ENCODE data around the gene MROH7. TPM values are rescaled to one million over a fixed set of nuclear protein-coding genes. Genes with fewer than 3 reads are reported as not detected.

The MROH7 gene
- total RNA-seq, 1 donor from 2014 or later = 2.0 TPM

DNA sequence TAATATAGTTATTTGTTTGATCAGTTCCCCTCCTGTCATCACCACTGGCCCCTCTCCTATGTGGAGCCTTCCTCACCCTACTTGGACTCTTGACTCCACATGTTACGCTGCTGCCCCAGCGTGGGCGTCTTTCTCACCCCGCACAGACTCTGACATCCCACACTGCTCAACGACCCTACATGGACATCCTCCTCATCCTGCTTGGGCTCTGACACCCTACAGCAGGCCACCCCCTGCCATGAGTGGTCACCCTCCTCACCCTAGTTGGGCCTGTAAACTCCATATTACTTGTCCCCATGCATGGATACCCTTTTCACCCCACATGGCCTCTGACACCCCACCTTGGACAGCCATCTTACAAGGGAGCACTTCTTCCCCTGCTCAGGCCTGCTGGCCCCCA, 95.1 kb downstream of the MROH7 start:
- peaks cover 55 to 88% of the 10 kb centered on the region in 2 donors for H3K36me3 ChIP-seq
- TF ChIP-seq, protein P1, sequence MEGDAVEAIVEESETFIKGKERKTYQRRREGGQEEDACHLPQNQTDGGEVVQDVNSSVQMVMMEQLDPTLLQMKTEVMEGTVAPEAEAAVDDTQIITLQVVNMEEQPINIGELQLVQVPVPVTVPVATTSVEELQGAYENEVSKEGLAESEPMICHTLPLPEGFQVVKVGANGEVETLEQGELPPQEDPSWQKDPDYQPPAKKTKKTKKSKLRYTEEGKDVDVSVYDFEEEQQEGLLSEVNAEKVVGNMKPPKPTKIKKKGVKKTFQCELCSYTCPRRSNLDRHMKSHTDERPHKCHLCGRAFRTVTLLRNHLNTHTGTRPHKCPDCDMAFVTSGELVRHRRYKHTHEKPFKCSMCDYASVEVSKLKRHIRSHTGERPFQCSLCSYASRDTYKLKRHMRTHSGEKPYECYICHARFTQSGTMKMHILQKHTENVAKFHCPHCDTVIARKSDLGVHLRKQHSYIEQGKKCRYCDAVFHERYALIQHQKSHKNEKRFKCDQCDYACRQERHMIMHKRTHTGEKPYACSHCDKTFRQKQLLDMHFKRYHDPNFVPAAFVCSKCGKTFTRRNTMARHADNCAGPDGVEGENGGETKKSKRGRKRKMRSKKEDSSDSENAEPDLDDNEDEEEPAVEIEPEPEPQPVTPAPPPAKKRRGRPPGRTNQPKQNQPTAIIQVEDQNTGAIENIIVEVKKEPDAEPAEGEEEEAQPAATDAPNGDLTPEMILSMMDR (IDR thresholded peaks at IDR 0.05) = no peak

DNA sequence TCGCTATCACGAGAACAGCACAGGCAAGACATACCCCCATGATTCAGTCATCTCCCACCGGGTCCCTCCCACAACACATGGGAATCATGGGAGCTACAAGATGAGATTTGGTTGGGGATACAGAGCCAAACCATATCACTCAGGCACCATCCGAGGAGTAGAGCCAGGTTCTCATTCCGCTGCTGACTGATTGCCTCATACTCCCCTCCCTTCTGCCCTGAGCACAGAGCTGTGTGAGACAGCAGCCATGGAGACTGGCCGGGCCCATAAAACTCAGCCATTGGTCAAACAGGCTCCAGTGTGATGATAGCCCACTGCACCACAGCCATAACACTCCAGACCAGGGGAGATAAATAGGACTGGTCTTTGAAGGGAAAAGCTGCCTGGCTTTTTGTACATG, 96.7 kb downstream of the MROH7 start:
- peaks cover 57 to 83% of the 10 kb centered on the region in 2 donors for H3K36me3 ChIP-seq
- no peak overlapping the region for H3K27ac ChIP-seq
- DNase-seq (ENCODE audit: low spot score in 2 of 2) = peak in 1 of 2 donors; percentile 16
- intact Hi-C loops (cut with DNase I) = no loop called here
- H3K4me3 ChIP-seq = no peak overlapping the region
- no peaks in the 10 kb centered on the region for H3K4me1 ChIP-seq
- TF ChIP-seq, protein P1 (IDR thresholded peaks at IDR 0.05) = no peak
- no peaks in the 10 kb centered on the region for H3K27me3 ChIP-seq
- H3K9me3 ChIP-seq = no peaks in the 10 kb centered on the region

More for the DNA sequence above, 95.1 kb downstream of the MROH7 start:
- DNase-seq (ENCODE audit: low spot score in 2 of 2) = peak in 1 of 2 donors; percentile 46
- H3K4me3 ChIP-seq = no peak overlapping the region
- H3K9me3 ChIP-seq = no peaks in the 10 kb centered on the region
- H3K27ac ChIP-seq = no peak overlapping the region
- intact Hi-C loops (cut with DNase I) = no loop called here
- no peaks in the 10 kb centered on the region for H3K27me3 ChIP-seq
- no peaks in the 10 kb centered on the region for H3K4me1 ChIP-seq

DNA sequence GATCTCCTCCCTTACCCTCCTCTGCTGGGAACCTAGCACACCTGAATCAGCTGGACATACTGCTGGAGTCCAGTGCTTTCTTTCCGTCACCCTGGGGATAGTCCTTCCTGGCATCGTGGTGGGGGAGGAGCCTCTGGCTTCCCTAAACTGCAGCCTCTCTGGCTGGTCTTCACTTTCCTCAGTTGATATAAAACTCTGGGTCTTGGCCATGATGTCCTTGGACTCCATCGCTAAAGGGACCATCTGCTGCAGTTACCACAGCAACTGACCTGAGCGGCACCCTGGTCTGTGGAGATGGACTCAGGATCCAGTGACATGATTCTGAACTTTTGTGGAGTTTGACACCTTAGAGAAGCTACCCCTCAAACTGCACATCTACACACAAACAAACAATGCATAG, 99.9 kb downstream of the MROH7 start:
- Histone ChIP-seq H3K9me3 (no peaks in the 10 kb centered on the region), H3K27me3 (no peaks in the 10 kb centered on the region), H3K27ac (no peak overlapping the region), H3K36me3 (peaks cover 50 to 72% of the 10 kb centered on the region in 2 donors), H3K4me3 (no peak overlapping the region), H3K4me1 (no peaks in the 10 kb centered on the region)
- DNase-seq (ENCODE audit: low spot score in 2 of 2) = peak in 1 of 2 donors; percentile 35
- TF ChIP-seq, protein P1 (IDR thresholded peaks at IDR 0.05) = no peak
- intact Hi-C loops (cut with DNase I) = no loop called here

DNA sequence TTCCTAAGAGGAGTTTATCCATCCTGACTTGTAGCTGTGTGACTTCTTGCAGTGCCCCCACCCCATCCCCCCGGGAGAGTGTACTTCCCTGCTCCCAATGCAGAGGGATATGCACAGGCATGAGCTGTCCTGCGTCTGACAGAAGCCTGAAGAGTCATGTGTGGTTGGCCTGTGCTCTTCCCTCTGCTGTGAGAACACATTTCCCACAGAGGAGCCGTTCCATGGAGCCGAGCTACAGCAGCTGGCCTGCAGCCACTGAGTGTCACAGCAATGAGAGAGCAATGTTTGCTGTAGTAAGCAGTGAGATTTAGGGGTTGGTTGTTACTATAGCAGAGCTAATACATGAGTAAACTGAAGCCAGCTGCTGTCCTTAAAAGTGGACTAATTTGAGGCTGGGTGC, 100.7 kb downstream of the MROH7 start:
- Histone ChIP-seq H3K27ac (no peak overlapping the region), H3K4me1 (no peaks in the 10 kb centered on the region), H3K36me3 (peaks cover 50 to 64% of the 10 kb centered on the region in 2 donors), H3K9me3 (no peaks in the 10 kb centered on the region), H3K27me3 (no peaks in the 10 kb centered on the region), H3K4me3 (no peak overlapping the region)
- TF ChIP-seq, protein P1 (IDR thresholded peaks at IDR 0.05) = no peak
- intact Hi-C loops (cut with DNase I) = no loop called here
- DNase-seq (ENCODE audit: low spot score in 2 of 2) = no peak

DNA sequence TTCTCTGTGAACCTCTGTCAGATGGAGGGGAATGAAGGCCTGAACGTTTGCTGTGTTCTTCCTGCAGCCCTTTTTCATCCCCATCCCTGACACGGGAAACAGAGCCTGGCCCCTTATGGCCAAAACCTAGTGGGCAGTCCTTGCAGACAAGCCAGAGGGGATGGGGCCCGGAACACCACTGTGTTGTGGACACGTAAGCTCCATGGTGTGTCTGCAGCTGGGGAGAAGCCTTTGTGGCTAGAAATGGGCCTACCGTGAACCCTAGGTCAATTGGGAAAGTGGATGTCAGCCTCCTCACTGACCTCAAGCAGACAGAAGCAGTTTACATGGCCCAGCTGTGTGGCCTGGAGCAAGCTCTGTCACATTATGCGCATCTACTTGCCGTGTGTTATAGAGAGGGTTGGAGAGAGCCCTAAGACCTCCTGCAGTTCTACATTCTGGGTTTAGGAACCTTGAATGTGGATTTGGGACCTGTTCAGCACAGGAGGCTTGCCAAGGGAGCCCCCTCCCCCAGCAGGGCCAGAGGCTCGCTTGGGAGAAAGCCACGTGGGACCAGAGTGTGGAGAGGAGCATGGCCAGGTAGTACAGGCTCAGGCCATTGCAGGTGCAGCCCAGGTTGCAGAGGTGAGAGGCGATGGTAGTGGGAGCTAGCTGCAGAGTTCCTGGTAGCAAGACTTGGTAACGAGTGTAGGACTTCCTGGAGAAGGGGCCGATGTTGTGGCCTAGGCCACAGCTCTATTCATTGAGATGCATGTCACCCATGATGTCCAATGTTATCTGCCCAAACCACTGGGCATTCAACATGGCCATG, 102.0 kb downstream of the MROH7 start:
- TF ChIP-seq, protein P1 (IDR thresholded peaks at IDR 0.05) = no peak
- Histone ChIP-seq H3K9me3 (no peaks in the 10 kb centered on the region), H3K27me3 (no peaks in the 10 kb centered on the region), H3K4me1 (no peaks in the 10 kb centered on the region), H3K36me3 (peaks cover 42 to 51% of the 10 kb centered on the region in 2 donors), H3K27ac (no peak overlapping the region), H3K4me3 (no peak overlapping the region)
- intact Hi-C loops (cut with DNase I) = no loop called here
- peak in 1 of 2 donors; percentile 46 for DNase-seq (ENCODE audit: low spot score in 2 of 2)
